GM23338 (cell line): ENCODE data around the gene DDB1.

ENCODE experiments used
- CREB1 ChIP-seq: fragments of 250-450 bp; sonication (Bioruptor Pico); IDR thresholded peaks from 2 replicates; pipeline ENCODE4 v1.5.0; 2020; ENCODE audit warnings: low read depth, mild to moderate bottlenecking, moderate library complexity
- CTCF ChIP-seq, 2 experiments: fragments of 200-600 bp in 1 of 2; sonication (generic) in 1 of 2; conservative IDR thresholded peaks; 2 replicates each; pipeline versions ENCODE4 v1.5.1 to v1.6.1; 2016 to 2017; ENCODE audit warnings: antibody characterized with exemption in 2 of 2, low read depth in 2 of 2, mild to moderate bottlenecking in 2 of 2, moderate library complexity in 1 of 2
- ETS1 ChIP-seq: IDR thresholded peaks from 2 replicates; pipeline ENCODE4 v1.6.1; 2016; ENCODE audit warnings: antibody characterized with exemption
- EZH2 ChIP-seq: fragments of 200-600 bp; sonication (generic); IDR thresholded peaks from one replicate; pipeline ENCODE4 v1.8.0; 2017; ENCODE audit warnings: antibody characterized with exemption, mild to moderate bottlenecking, low read depth; ENCODE audit not compliant: unreplicated experiment
- EZH2phosphoT487 ChIP-seq: fragments of 200-600 bp; sonication (generic); IDR thresholded peaks from one replicate; pipeline ENCODE4 v1.8.1; 2018; ENCODE audit warnings: antibody characterized with exemption; ENCODE audit not compliant: unreplicated experiment
- JUNB ChIP-seq: IDR thresholded peaks from one replicate; pipeline ENCODE4 v1.6.1; 2016; ENCODE audit warnings: antibody characterized with exemption; ENCODE audit not compliant: unreplicated experiment
- NANOG ChIP-seq: IDR thresholded peaks from 2 replicates; pipeline ENCODE4 v1.6.1; 2016; ENCODE audit warnings: antibody characterized with exemption, borderline replicate concordance
- POLR2AphosphoS5 ChIP-seq: IDR thresholded peaks from 2 replicates; pipeline ENCODE4 v1.6.1; 2016; ENCODE audit warnings: antibody characterized with exemption, low read depth
- REST ChIP-seq: IDR thresholded peaks from one replicate; pipeline ENCODE4 v1.6.1; 2018; ENCODE audit warnings: antibody characterized with exemption; ENCODE audit not compliant: unreplicated experiment
- STAT1 ChIP-seq: IDR thresholded peaks from one replicate; pipeline ENCODE4 v1.6.1; 2016; ENCODE audit warnings: antibody characterized with exemption; ENCODE audit not compliant: unreplicated experiment
- ZNF114 ChIP-seq: fragments of 250-450 bp; sonication (Bioruptor Pico); IDR thresholded peaks from 2 replicates; pipeline ENCODE4 v1.5.0; 2020; ENCODE audit warnings: mild to moderate bottlenecking, moderate library complexity
- ZNF331 ChIP-seq: fragments of 250-450 bp; sonication (Bioruptor Pico); IDR thresholded peaks from 2 replicates; pipeline ENCODE4 v1.5.0; 2020; ENCODE audit warnings: low read depth, mild to moderate bottlenecking, moderate library complexity

- no peak for TF ChIP-seq POLR2AphosphoS5
- TF ChIP-seq EZH2phosphoT487: no peak
- no peak for TF ChIP-seq CTCF (conservative IDR thresholded peaks at IDR 0.05; ENCODE audit: low read depth in 2 of 2)
- TF ChIP-seq JUNB: no peak
- TF ChIP-seq REST: no peak
- no peak for TF ChIP-seq EZH2
- TF ChIP-seq ETS1: no peak
- no peak for TF ChIP-seq STAT1
- no peak for TF ChIP-seq ZNF331 (CRISPR knock-in tag)
- no peak for TF ChIP-seq ZNF114 (CRISPR knock-in tag)
- no peak for TF ChIP-seq CREB1 (CRISPR knock-in tag)
- no peak for TF ChIP-seq NANOG
Measured at GRCh38 chr11:61328351-61328750, 4.6 kb downstream of the DDB1 start.
